Prostate gland (tissue), 2 donors: Measurements from ENCODE around the gene C10orf88.
"Not testable (repeated sequence)": the region's sequence is repeated elsewhere in the genome, so short reads cannot be mapped to it uniquely, and the experiment has no call there.

Source experiments
- POLR2A ChIP-seq: fragments of 450-650 bp; IDR thresholded peaks from one replicate; pipeline ENCODE4 v1.6.1; 2016; ENCODE audit warnings: antibody characterized with exemption, mild to moderate bottlenecking
- TF ChIP-seq, protein P1 (sequence below), 4 experiments: fragments of 200-600 bp in 2 of 4; fragments of 450-650 bp in 2 of 4; sonication (generic) in 2 of 4; IDR thresholded peaks; 1 replicate in 3 of 4; 2 replicates in 1 of 4; pipeline ENCODE4 v1.5.1; 2016 to 2019; ENCODE audit warnings: antibody characterized with exemption in 4 of 4, mild to moderate bottlenecking in 2 of 4, moderate library complexity in 2 of 4

DNA sequence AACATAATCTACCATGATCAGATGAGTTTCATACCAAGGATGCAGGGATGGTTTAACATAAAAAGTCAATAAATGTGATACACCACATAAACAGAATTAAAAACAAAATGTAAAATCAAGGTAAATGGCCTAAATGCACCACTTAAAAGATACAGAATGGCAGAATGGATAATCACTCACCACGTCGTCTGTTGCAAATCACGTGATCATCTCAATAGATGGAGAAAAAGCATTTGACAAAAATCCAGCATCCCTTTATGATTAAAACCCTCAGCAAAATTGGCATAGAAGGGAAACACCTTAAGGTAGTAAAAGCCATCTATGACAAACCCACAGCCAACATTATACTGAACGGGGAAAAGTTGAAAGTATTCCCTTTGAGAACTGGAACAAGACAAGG lies 50.2 kb downstream of the C10orf88 start:
- TF ChIP-seq, protein P1, sequence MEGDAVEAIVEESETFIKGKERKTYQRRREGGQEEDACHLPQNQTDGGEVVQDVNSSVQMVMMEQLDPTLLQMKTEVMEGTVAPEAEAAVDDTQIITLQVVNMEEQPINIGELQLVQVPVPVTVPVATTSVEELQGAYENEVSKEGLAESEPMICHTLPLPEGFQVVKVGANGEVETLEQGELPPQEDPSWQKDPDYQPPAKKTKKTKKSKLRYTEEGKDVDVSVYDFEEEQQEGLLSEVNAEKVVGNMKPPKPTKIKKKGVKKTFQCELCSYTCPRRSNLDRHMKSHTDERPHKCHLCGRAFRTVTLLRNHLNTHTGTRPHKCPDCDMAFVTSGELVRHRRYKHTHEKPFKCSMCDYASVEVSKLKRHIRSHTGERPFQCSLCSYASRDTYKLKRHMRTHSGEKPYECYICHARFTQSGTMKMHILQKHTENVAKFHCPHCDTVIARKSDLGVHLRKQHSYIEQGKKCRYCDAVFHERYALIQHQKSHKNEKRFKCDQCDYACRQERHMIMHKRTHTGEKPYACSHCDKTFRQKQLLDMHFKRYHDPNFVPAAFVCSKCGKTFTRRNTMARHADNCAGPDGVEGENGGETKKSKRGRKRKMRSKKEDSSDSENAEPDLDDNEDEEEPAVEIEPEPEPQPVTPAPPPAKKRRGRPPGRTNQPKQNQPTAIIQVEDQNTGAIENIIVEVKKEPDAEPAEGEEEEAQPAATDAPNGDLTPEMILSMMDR (IDR thresholded peaks at IDR 0.05), result not testable (repeated sequence)
- not testable (repeated sequence) for TF ChIP-seq POLR2A
